Parathyroid adenoma (tissue), 2 donors: ENCODE results near the gene ZMYND8.

Source experiments
- H2AFZ ChIP-seq: fragments of 300-600 bp; sonication (generic); one replicate; pipeline ENCODE4 v1.7.0; 2017; ENCODE audit warnings: antibody characterized with exemption, mild to moderate bottlenecking
- H3K27ac ChIP-seq: fragments of 300-600 bp; sonication (generic); one replicate; pipeline ENCODE4 v1.7.0; 2017
- H3K27me3 ChIP-seq: fragments of 300-600 bp; sonication (generic); one replicate; pipeline ENCODE4 v1.7.0; 2017; ENCODE audit warnings: low read length; ENCODE audit not compliant: control insufficient read depth, insufficient read depth
- H3K36me3 ChIP-seq: fragments of 300-600 bp; sonication (generic); one replicate; pipeline ENCODE4 v1.7.0; 2017; ENCODE audit warnings: low read length; ENCODE audit not compliant: control insufficient read depth, insufficient read depth
- H3K4me1 ChIP-seq: fragments of 300-600 bp; sonication (generic); one replicate; pipeline ENCODE4 v1.7.0; 2017; ENCODE audit warnings: control low read depth
- H3K4me2 ChIP-seq: fragments of 300-600 bp; sonication (generic); one replicate; pipeline ENCODE4 v1.7.0; 2017; ENCODE audit warnings: low read length
- H3K4me3 ChIP-seq: fragments of 300-600 bp; sonication (generic); one replicate; pipeline ENCODE4 v1.7.0; 2017; ENCODE audit warnings: low read depth, low read length
- H3K79me2 ChIP-seq: fragments of 300-600 bp; sonication (generic); one replicate; pipeline ENCODE4 v1.7.0; 2017; ENCODE audit warnings: control low read depth
- H3K9ac ChIP-seq: fragments of 300-600 bp; sonication (generic); one replicate; pipeline ENCODE4 v1.7.0; 2017; ENCODE audit warnings: mild to moderate bottlenecking
- H3K9me3 ChIP-seq: fragments of 300-600 bp; sonication (generic); one replicate; pipeline ENCODE4 v1.7.0; 2017; ENCODE audit warnings: low read length; ENCODE audit not compliant: control insufficient read depth
- CTCF ChIP-seq: fragments of 300-600 bp; sonication (generic); IDR thresholded peaks from one replicate; pipeline ENCODE4 v1.7.0; 2017; ENCODE audit warnings: antibody characterized with exemption, mild to moderate bottlenecking
- donor health status: primary hyperparathyroidism.

Gene ZMYND8

GRCh38 chr20:47172579-47172978 is 183.9 kb downstream of the ZMYND8 start:
- H3K36me3 ChIP-seq = no peaks in the 10 kb centered on the region
- no peak for TF ChIP-seq CTCF
- H3K9me3 ChIP-seq = no peaks in the 10 kb centered on the region
- no peak overlapping the region for H3K4me2 ChIP-seq
- H3K4me3 ChIP-seq = no peak overlapping the region
- H3K4me1 ChIP-seq = no peaks in the 10 kb centered on the region
- H3K79me2 ChIP-seq = no peaks in the 10 kb centered on the region
- no peaks in the 10 kb centered on the region for H3K27me3 ChIP-seq
- no peak overlapping the region for H3K27ac ChIP-seq
- no peak overlapping the region for H3K9ac ChIP-seq
- H2AFZ ChIP-seq = no peak overlapping the region

- Histone ChIP-seq H3K27ac (no peak overlapping the region), H3K79me2 (no peaks in the 10 kb centered on the region), H3K4me2 (no peak overlapping the region), H2AFZ (no peak overlapping the region), H3K36me3 (no peaks in the 10 kb centered on the region), H3K4me1 (peaks cover 4% of the 10 kb centered on the region), H3K9ac (no peak overlapping the region), H3K9me3 (no peaks in the 10 kb centered on the region), H3K27me3 (no peaks in the 10 kb centered on the region), H3K4me3 (no peak overlapping the region)
- TF ChIP-seq CTCF = no peak
Observed at GRCh38 chr20:47167846-47168245, 188.7 kb downstream of the ZMYND8 start.

GRCh38 chr20:47165376-47165865 is 191.1 kb downstream of the ZMYND8 start:
- no peak overlapping the region for H2AFZ ChIP-seq
- no peak for TF ChIP-seq CTCF
- no peaks in the 10 kb centered on the region for H3K27me3 ChIP-seq
- no peaks in the 10 kb centered on the region for H3K36me3 ChIP-seq
- H3K79me2 ChIP-seq = no peaks in the 10 kb centered on the region
- H3K4me2 ChIP-seq = no peak overlapping the region
- H3K27ac ChIP-seq = no peak overlapping the region
- peaks cover 4% of the 10 kb centered on the region for H3K4me1 ChIP-seq
- no peak overlapping the region for H3K4me3 ChIP-seq
- H3K9me3 ChIP-seq = no peaks in the 10 kb centered on the region
- no peak overlapping the region for H3K9ac ChIP-seq

GRCh38 chr20:47164140-47164539 is 192.4 kb downstream of the ZMYND8 start:
- H2AFZ ChIP-seq = no peak overlapping the region
- no peaks in the 10 kb centered on the region for H3K79me2 ChIP-seq
- H3K27me3 ChIP-seq = no peaks in the 10 kb centered on the region
- no peak overlapping the region for H3K4me2 ChIP-seq
- H3K4me1 ChIP-seq = peaks cover 4% of the 10 kb centered on the region
- no peaks in the 10 kb centered on the region for H3K36me3 ChIP-seq
- TF ChIP-seq CTCF = no peak
- H3K27ac ChIP-seq = no peak overlapping the region
- H3K9ac ChIP-seq = no peak overlapping the region
- no peaks in the 10 kb centered on the region for H3K9me3 ChIP-seq
- no peak overlapping the region for H3K4me3 ChIP-seq

- Histone ChIP-seq H3K27me3 (no peaks in the 10 kb centered on the region), H3K79me2 (no peaks in the 10 kb centered on the region), H3K9me3 (no peaks in the 10 kb centered on the region), H3K4me2 (no peak overlapping the region), H2AFZ (no peak overlapping the region), H3K4me3 (no peak overlapping the region), H3K4me1 (peaks cover 4% of the 10 kb centered on the region), H3K9ac (no peak overlapping the region), H3K27ac (no peak overlapping the region), H3K36me3 (no peaks in the 10 kb centered on the region)
- TF ChIP-seq CTCF = no peak
Observed at GRCh38 chr20:47161411-47161810, 195.1 kb downstream of the ZMYND8 start.
